Small intestine (tissue), 7 donors: ENCODE data around the gene HDAC4. TPM values are rescaled to one million over a fixed set of nuclear protein-coding genes. Genes with fewer than 3 reads are reported as not detected.

Experiments
- DNase-seq, 2 donors: peaks; one replicate each; pipeline versions ENCODE4 v3.0.0 to v3.0.0-alpha.2; 2013
- FAIRE-seq: peaks from 2 replicates; lab custom pipeline; 2012; peaks lifted over from hg19 to GRCh38; lab: Jason Lieb, UNC
- H3K27ac ChIP-seq, 3 donors: one replicate each; pipeline ENCODE4 v1.5.1; 2013; ENCODE audit warnings: low read length in 2 of 3, mild to moderate bottlenecking in 2 of 3, control low read depth in 1 of 3, inconsistent platforms in 1 of 3, low read depth in 1 of 3, moderate library complexity in 1 of 3
- H3K27me3 ChIP-seq, 3 donors: one replicate each; pipeline ENCODE4 v1.6.1; 2013; ENCODE audit warnings: low read length in 3 of 3, inconsistent platforms in 1 of 3; ENCODE audit not compliant: control insufficient read depth in 3 of 3, insufficient read depth in 3 of 3
- H3K36me3 ChIP-seq, 3 donors: one replicate each; pipeline ENCODE4 v1.6.1; 2013; ENCODE audit warnings: low read length in 3 of 3, inconsistent platforms in 1 of 3, low read depth in 1 of 3, mild to moderate bottlenecking in 1 of 3, moderate library complexity in 1 of 3; ENCODE audit not compliant: control insufficient read depth in 3 of 3, insufficient read depth in 2 of 3
- H3K4me1 ChIP-seq, 3 donors: one replicate each; pipeline ENCODE4 v1.6.1; 2013; ENCODE audit warnings: low read length in 2 of 3, inconsistent platforms in 1 of 3, low read depth in 1 of 3, mild to moderate bottlenecking in 1 of 3, moderate library complexity in 1 of 3; ENCODE audit not compliant: control insufficient read depth in 3 of 3, insufficient read depth in 2 of 3
- H3K4me3 ChIP-seq, 3 donors: one replicate each; pipeline ENCODE4 v1.5.1; 2013; ENCODE audit warnings: low read length in 3 of 3, control low read depth in 1 of 3, inconsistent platforms in 1 of 3, low read depth in 1 of 3, mild to moderate bottlenecking in 1 of 3, moderate library complexity in 1 of 3
- H3K9me3 ChIP-seq, 2 donors: one replicate each; pipeline ENCODE4 v1.6.1; 2013; ENCODE audit warnings: low read depth in 1 of 2, low read length in 1 of 2; ENCODE audit not compliant: control insufficient read depth in 2 of 2, insufficient read depth in 1 of 2
- WGBS, 3 donors: extraction: QIAGEN DNeasy Blood & Tissue Kit; methylation state at CpG; one replicate each; pipeline ENCODE4 v1.1.7; 2013; 5-methylcytosine and 5-hydroxymethylcytosine counted together
- polyA plus RNA-seq, 4 donors: library from polyadenylated mRNA; stranded (reverse) in 3 of 4; unstranded in 1 of 4; fragments of 200-250 nt in 3 of 4; fragments of 120-200 nt in 1 of 4; gene quantifications; one replicate each; pipeline versions ENCODE4 v1.2.1 to v1.2.3, GENCODE V29; 2013
- donor health status: healthy with polysubstance abuse.
- donor health status: control.
- donor health status: control.
- donor health status: Bipolar disorder and iron deficiency.
- donor health status: healthy.

HDAC4 gene
- polyA plus RNA-seq, 4 donors: 3.1 to 11.3 (median 5.9) TPM

DNA sequence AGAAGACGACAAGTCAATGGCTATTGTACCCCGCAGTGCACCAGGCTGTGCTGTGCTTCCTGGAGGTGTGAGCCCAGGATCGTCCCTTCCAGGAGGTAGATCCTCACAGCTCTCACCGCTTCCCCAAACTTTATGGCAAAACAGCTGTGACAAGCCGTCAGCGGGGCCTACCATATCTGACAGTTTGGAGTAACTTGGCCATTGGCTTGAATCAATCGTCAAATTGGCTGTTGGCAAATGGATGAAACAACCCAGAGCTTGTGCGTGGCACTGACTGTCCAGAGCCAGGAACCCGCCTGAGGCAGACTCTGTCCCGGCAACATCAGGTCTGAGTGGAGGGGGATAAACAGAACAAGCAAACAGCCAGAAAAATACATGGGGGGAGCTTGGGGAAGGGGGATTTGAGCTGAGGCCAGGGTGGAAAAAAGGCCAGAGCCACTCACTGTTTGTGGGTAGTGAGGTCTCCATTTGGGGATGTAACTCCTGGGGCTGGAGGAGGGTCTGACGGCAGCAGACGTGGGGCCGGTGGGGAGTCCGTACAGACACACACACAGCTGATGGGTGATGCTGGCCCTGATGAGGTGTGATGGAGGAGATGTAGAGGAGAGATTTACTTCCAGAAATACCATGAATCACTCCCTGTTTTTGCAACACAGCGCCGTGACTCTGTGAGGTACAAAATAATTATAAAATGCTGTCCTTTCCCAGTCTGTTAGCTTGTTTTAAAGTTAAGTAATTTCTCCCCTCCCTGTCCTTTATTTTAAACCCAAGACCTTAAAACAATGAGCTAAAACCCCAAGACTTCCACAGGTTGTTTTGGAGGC, 378.2 kb downstream of the HDAC4 start:
- DNase-seq: no peak
- Histone ChIP-seq H3K27ac (no peak overlapping the region), H3K9me3 (no peaks in the 10 kb centered on the region), H3K4me3 (no peak overlapping the region), H3K4me1 (no peaks in the 10 kb centered on the region), H3K27me3 (no peaks in the 10 kb centered on the region), H3K36me3 (no peaks in the 10 kb centered on the region)
- WGBS, 3 donors: 83 to 88% (median 85%) methylated on average over 16 of the region's 16 CpGs
- no peak for FAIRE-seq

- no peaks in the 10 kb centered on the region for H3K4me1 ChIP-seq
- FAIRE-seq: no peak
- H3K27me3 ChIP-seq: no peaks in the 10 kb centered on the region
- H3K36me3 ChIP-seq: no peaks in the 10 kb centered on the region
- no peak overlapping the region for H3K27ac ChIP-seq
- H3K4me3 ChIP-seq: no peak overlapping the region
- 81 to 87% (median 85%) methylated on average over 18 of the region's 18 CpGs for WGBS, 3 donors
- H3K9me3 ChIP-seq: no peaks in the 10 kb centered on the region
- DNase-seq: no peak
Measured at GRCh38 chr2:239021651-239022436, 379.0 kb downstream of the HDAC4 start.

GRCh38 chr2:239021224-239021623, 379.6 kb downstream of the HDAC4 start:
- Histone ChIP-seq H3K27me3 (no peaks in the 10 kb centered on the region), H3K4me3 (no peak overlapping the region), H3K4me1 (no peaks in the 10 kb centered on the region), H3K36me3 (no peaks in the 10 kb centered on the region), H3K27ac (no peak overlapping the region), H3K9me3 (no peaks in the 10 kb centered on the region)
- WGBS, 3 donors: 50 to 75% (median 59%) methylated on average over 6 of the region's 6 CpGs
- DNase-seq (no peak), FAIRE-seq (no peak)

DNA sequence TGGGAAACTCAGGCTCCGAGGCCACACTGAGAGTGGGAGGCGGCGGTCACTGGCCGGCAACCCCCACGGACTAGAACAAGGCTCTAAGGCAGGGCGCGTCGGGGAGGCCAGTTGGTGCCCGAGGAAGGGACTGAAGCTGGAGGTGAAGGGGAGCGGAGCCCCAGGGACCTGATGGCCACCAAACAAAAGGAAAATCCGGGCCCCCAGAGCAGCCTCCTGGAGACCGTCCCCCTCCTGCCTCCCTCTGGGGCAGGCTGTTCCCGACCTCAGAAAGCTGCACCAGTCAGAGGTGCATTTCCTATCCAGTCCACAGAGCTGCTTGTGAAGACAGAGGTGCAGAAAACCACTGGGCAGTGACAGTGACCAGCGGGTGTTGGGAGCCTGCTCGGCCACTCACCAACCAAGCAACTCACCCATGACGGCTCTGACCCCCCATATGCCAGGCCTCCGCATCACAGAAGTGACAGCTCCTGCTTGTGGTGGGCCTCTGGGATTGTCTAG, 380.2 kb downstream of the HDAC4 start:
- Histone ChIP-seq H3K27me3 (no peaks in the 10 kb centered on the region), H3K9me3 (no peaks in the 10 kb centered on the region), H3K36me3 (no peaks in the 10 kb centered on the region), H3K4me1 (no peaks in the 10 kb centered on the region), H3K27ac (no peak overlapping the region), H3K4me3 (no peak overlapping the region)
- 81 to 88% (median 86%) methylated on average over 17 of the region's 17 CpGs for WGBS, 3 donors
- DNase-seq (no peak), FAIRE-seq (no peak)

GRCh38 chr2:239019183-239019581, 381.6 kb downstream of the HDAC4 start:
- DNase-seq: no peak

GRCh38 chr2:239018271-239019182, 382.3 kb downstream of the HDAC4 start:
- H3K4me1 ChIP-seq: no peaks in the 10 kb centered on the region
- FAIRE-seq: no peak
- H3K36me3 ChIP-seq: no peaks in the 10 kb centered on the region
- H3K4me3 ChIP-seq: no peak overlapping the region
- H3K9me3 ChIP-seq: no peaks in the 10 kb centered on the region
- 77 to 78% (median 77%) methylated on average over 17 of the region's 17 CpGs for WGBS, 3 donors
- no peak overlapping the region for H3K27ac ChIP-seq
- H3K27me3 ChIP-seq: no peaks in the 10 kb centered on the region
- DNase-seq: no peak

More at GRCh38 chr2:239019183-239019581, 381.6 kb downstream of the HDAC4 start:
- whole genome bisulfite sequencing, 3 donors: 50 to 91% (median 82%) methylated on average over 5 to 6 of the region's 6 CpGs
- Histone ChIP-seq H3K9me3 (no peaks in the 10 kb centered on the region), H3K36me3 (no peaks in the 10 kb centered on the region), H3K27ac (no peak overlapping the region), H3K4me1 (no peaks in the 10 kb centered on the region), H3K27me3 (no peaks in the 10 kb centered on the region), H3K4me3 (no peak overlapping the region)
- no peak for FAIRE-seq

GRCh38 chr2:239017491-239018098, 383.2 kb downstream of the HDAC4 start:
- Histone ChIP-seq H3K9me3 (no peaks in the 10 kb centered on the region), H3K27ac (no peak overlapping the region), H3K4me3 (no peak overlapping the region), H3K27me3 (no peaks in the 10 kb centered on the region), H3K36me3 (no peaks in the 10 kb centered on the region), H3K4me1 (no peaks in the 10 kb centered on the region)
- DNase-seq (no peak), FAIRE-seq (no peak)
- WGBS, 3 donors: 83 to 93% (median 90%) methylated on average over 12 of the region's 12 CpGs
